GM12872 (cell line): ENCODE measurements around the gene NUP214.

Experiments used
- CTCF ChIP-seq: IDR thresholded peaks from 3 replicates; pipeline ENCODE4 v1.5.1; 2011; ENCODE audit warnings: low read depth, mild to moderate bottlenecking, low read length, moderate library complexity; ENCODE audit not compliant: insufficient read depth

Gene NUP214

GRCh38 chr9:131235480-131235851 lies 110.1 kb downstream of the NUP214 start:
- no peak for TF ChIP-seq CTCF

DNA sequence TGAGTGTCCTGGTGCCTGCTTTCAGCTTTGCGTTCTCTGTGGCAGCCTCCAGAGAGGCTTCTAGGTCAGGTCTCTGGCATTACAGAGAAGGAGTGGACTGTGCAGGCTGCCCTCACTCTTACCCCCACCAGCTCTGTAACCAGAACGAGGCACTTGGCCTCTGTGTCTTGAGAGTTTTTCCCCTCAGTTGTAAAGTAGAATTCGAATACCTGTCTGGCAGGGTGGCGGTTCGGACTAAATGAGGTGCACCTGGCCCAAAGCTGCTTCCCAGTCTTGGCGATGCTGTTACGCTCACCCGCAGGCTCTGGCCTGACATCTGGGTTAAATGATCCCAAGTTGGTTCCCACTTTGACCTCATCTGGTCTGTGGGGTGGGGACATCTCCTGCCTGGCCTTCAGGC lies 110.8 kb downstream of the NUP214 start:
- TF ChIP-seq CTCF: no peak

DNA sequence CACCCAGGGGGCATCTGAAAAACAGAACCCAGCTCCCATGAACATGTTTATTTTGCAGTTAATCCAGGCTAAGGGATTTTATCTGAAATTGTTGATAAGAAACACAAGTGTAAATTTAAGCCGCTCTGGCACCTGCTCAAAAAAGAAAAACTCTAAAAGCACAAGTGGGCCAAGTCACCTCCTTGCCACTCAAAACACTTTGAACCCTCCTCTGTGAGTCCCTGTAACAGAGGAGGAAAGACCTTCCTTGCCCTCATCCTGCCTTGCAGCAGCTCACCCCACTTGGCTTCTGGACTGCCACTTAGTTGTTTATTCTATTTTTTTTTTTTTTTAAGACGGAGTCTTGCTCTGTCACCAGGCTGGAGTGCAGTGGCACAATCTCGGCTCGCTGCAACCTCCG lies 111.4 kb downstream of the NUP214 start:
- no peak for TF ChIP-seq CTCF

- no peak for TF ChIP-seq CTCF
Measured at GRCh38 chr9:131237291-131237690, 111.9 kb downstream of the NUP214 start.

GRCh38 chr9:131237931-131238401 lies 112.6 kb downstream of the NUP214 start:
- TF ChIP-seq CTCF: no peak

GRCh38 chr9:131238402-131239021 lies 113.1 kb downstream of the NUP214 start:
- TF ChIP-seq CTCF: no peak

GRCh38 chr9:131239161-131239975 lies 114.0 kb downstream of the NUP214 start:
- TF ChIP-seq CTCF: no peak
